Measurements from ENCODE around the gene GTF3A.

GRCh38 chr13:27463500-27463899, 39.1 kb downstream of the GTF3A start:
- TF ChIP-seq ZNF114 (CRISPR knock-in tag; IDR thresholded peaks at IDR 0.05) (no peak), CTCF (conservative IDR thresholded peaks at IDR 0.05; ENCODE audit: low read depth in 2 of 2) (no peak), EZH2 (IDR thresholded peaks at IDR 0.05; ENCODE audit: low read depth, unreplicated experiment) (no peak), JUNB (IDR thresholded peaks at IDR 0.05; ENCODE audit: unreplicated experiment) (no peak), EZH2phosphoT487 (IDR thresholded peaks at IDR 0.05; ENCODE audit: unreplicated experiment) (no peak), POLR2AphosphoS5 (IDR thresholded peaks at IDR 0.05; ENCODE audit: low read depth) (no peak), ZNF331 (CRISPR knock-in tag; IDR thresholded peaks at IDR 0.05; ENCODE audit: low read depth) (no peak), CREB1 (CRISPR knock-in tag; IDR thresholded peaks at IDR 0.05; ENCODE audit: low read depth) (no peak)
- TF ChIP-seq, protein P1, sequence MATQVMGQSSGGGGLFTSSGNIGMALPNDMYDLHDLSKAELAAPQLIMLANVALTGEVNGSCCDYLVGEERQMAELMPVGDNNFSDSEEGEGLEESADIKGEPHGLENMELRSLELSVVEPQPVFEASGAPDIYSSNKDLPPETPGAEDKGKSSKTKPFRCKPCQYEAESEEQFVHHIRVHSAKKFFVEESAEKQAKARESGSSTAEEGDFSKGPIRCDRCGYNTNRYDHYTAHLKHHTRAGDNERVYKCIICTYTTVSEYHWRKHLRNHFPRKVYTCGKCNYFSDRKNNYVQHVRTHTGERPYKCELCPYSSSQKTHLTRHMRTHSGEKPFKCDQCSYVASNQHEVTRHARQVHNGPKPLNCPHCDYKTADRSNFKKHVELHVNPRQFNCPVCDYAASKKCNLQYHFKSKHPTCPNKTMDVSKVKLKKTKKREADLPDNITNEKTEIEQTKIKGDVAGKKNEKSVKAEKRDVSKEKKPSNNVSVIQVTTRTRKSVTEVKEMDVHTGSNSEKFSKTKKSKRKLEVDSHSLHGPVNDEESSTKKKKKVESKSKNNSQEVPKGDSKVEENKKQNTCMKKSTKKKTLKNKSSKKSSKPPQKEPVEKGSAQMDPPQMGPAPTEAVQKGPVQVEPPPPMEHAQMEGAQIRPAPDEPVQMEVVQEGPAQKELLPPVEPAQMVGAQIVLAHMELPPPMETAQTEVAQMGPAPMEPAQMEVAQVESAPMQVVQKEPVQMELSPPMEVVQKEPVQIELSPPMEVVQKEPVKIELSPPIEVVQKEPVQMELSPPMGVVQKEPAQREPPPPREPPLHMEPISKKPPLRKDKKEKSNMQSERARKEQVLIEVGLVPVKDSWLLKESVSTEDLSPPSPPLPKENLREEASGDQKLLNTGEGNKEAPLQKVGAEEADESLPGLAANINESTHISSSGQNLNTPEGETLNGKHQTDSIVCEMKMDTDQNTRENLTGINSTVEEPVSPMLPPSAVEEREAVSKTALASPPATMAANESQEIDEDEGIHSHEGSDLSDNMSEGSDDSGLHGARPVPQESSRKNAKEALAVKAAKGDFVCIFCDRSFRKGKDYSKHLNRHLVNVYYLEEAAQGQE (IDR thresholded peaks at IDR 0.05; ENCODE audit: unreplicated experiment) = no peak

All from GM23338 (cell line).